Keratinocyte (primary cell): ENCODE data around the gene GATA2. TPM values are rescaled to one million over a fixed set of nuclear protein-coding genes. Genes with fewer than 3 reads are reported as not detected.

Experiments
- DNase-seq: peaks from one replicate; pipeline ENCODE4 v3.0.0-alpha.2; 2011; ENCODE audit warnings: low read depth, missing footprints, low spot score
- FAIRE-seq: peaks from 2 replicates; lab custom pipeline; 2011; peaks lifted over from hg19 to GRCh38; lab: Jason Lieb, UNC
- H2AFZ ChIP-seq: 2 replicates; pipeline ENCODE4 v1.6.0; 2012; ENCODE audit warnings: low read length, control low read depth, inconsistent platforms; ENCODE audit not compliant: control insufficient read depth
- H3K27ac ChIP-seq: 2 replicates; pipeline ENCODE4 v1.5.1; 2011; ENCODE audit warnings: low read length; ENCODE audit not compliant: control insufficient read depth, insufficient read depth
- H3K27me3 ChIP-seq: 3 replicates; pipeline ENCODE4 v1.6.0; 2011; ENCODE audit warnings: low read length; ENCODE audit not compliant: control insufficient read depth, insufficient read depth; ENCODE audit errors: extremely low read depth
- H3K36me3 ChIP-seq, 2 experiments: 2 replicates in 1 of 2; 3 replicates in 1 of 2; pipeline ENCODE4 v1.5.1; 2011; ENCODE audit warnings: low read length in 2 of 2, mild to moderate bottlenecking in 1 of 2; ENCODE audit not compliant: control insufficient read depth in 2 of 2, insufficient read depth in 2 of 2; ENCODE audit errors: extremely low read depth in 1 of 2
- H3K4me1 ChIP-seq: 3 replicates; pipeline ENCODE4 v1.5.1; 2011; ENCODE audit warnings: low read length; ENCODE audit not compliant: control insufficient read depth, insufficient read depth; ENCODE audit errors: extremely low read depth
- H3K4me2 ChIP-seq: 3 replicates; pipeline ENCODE4 v1.6.0; 2011; ENCODE audit warnings: low read depth, low read length; ENCODE audit not compliant: control insufficient read depth, insufficient read depth; ENCODE audit errors: extremely low read depth
- H3K4me3 ChIP-seq, 3 experiments: fragments of 200-600 bp in 1 of 3; sonication (generic) in 1 of 3; 2 replicates in 2 of 3; 3 replicates in 1 of 3; pipeline ENCODE4 v1.5.1; 2011 to 2016; ENCODE audit warnings: low read length in 3 of 3, mild to moderate bottlenecking in 3 of 3, control low read depth in 2 of 3, inconsistent platforms in 1 of 3, low read depth in 1 of 3, mixed read lengths in 1 of 3, mixed run types in 1 of 3, moderate library complexity in 1 of 3; ENCODE audit not compliant: control insufficient read depth in 2 of 3, insufficient read depth in 2 of 3; ENCODE audit errors: extremely low read depth in 1 of 3
- H3K79me2 ChIP-seq: 2 replicates; pipeline ENCODE4 v1.6.0; 2012; ENCODE audit warnings: low read length; ENCODE audit not compliant: control insufficient read depth, insufficient read depth
- H3K9ac ChIP-seq: 3 replicates; pipeline ENCODE4 v1.6.0; 2011; ENCODE audit warnings: low read length; ENCODE audit not compliant: control insufficient read depth, insufficient read depth; ENCODE audit errors: extremely low read depth
- H3K9me1 ChIP-seq: 3 replicates; pipeline ENCODE4 v1.6.0; 2011; ENCODE audit warnings: low read length; ENCODE audit not compliant: control insufficient read depth, insufficient read depth; ENCODE audit errors: extremely low read depth
- H3K9me3 ChIP-seq: 2 replicates; pipeline ENCODE4 v1.5.1; 2012; ENCODE audit warnings: low read depth, low read length; ENCODE audit not compliant: control insufficient read depth
- H4K20me1 ChIP-seq: 3 replicates; pipeline ENCODE4 v1.6.0; 2011; ENCODE audit warnings: low read length; ENCODE audit not compliant: control insufficient read depth, insufficient read depth; ENCODE audit errors: extremely low read depth
- CTCF ChIP-seq, 3 experiments: IDR thresholded peaks in 1 of 3; conservative IDR thresholded peaks in 1 of 3; optimal IDR thresholded peaks in 1 of 3; 2 replicates in 2 of 3; 3 replicates in 1 of 3; pipeline versions ENCODE3 to v1.5.1; 2011; ENCODE audit warnings: low read length in 3 of 3, mild to moderate bottlenecking in 3 of 3, moderate library complexity in 2 of 3, control low read depth in 1 of 3, inconsistent platforms in 1 of 3; ENCODE audit not compliant: insufficient read depth in 2 of 3; ENCODE audit errors: extremely low read depth in 1 of 3
- EZH2 ChIP-seq: IDR thresholded peaks from one replicate; pipeline ENCODE4 v1.6.1; 2012; ENCODE audit warnings: inconsistent platforms, mild to moderate bottlenecking, low read length, moderate library complexity
- dilution Hi-C: fragments of 300-500 bp; cut with MboI; formaldehyde crosslinking; loops from one replicate; pipeline ENCODE4 v1.7.0; 2020; ENCODE audit warnings: low sequenced_read_pairs; ENCODE audit not compliant: extremely low pct_ligation_motif_present
- polyA plus RNA-seq, 5 experiments: library from polyadenylated mRNA; depleted of rRNA in 3 of 5; stranded (reverse) in 3 of 5; stranded (forward) in 1 of 5; unstranded in 1 of 5; fragments of >200 nt; gene quantifications; 1 replicate in 1 of 5; 2 replicates in 3 of 5; 3 replicates in 1 of 5; pipeline versions ENCODE4 v1.2.1 to v1.2.3, GENCODE V29; 2011 to 2012; ENCODE audit warnings: missing spikeins in 2 of 5, low read depth in 1 of 5, low replicate concordance in 1 of 5

The GATA2 gene
- polyA plus RNA-seq, 1 donor (not counting 4 experiments of a cell fraction or from before 2014, with no cell fraction given) = not detected

DNA sequence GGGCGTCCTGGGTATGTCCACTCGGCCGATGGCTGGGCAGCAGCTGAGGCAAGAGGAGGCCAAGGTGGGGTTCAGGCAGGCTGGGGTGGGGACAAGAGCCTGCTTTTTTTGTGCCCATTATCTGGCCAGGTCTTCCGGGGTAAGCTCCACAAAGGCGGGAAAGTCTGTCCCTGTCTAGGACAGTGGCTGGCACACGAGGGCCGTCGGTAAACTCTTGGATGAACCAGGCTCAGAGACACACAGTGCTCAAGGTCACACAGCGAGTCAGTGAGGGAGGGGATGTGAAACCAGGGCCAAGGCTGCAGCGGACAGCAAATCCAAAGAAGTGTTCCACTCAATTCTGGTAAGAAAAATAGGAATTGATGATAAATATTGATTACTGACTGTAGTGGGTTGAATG is 29.2 kb downstream of the GATA2 start:
- dilution Hi-C loops = no loop called here
- Histone ChIP-seq H3K27ac (no peak overlapping the region), H3K4me1 (no peaks in the 10 kb centered on the region), H3K27me3 (peaks cover 20% of the 10 kb centered on the region), H3K9me1 (no peaks in the 10 kb centered on the region), H3K9ac (no peak overlapping the region), H3K4me3 (no peak overlapping the region), H3K4me2 (no peak overlapping the region), H2AFZ (no peak overlapping the region), H3K36me3 (no peaks in the 10 kb centered on the region), H4K20me1 (no peaks in the 10 kb centered on the region), H3K79me2 (no peaks in the 10 kb centered on the region), H3K9me3 (no peaks in the 10 kb centered on the region)
- FAIRE-seq (no peak), DNase-seq (no peak)
- TF ChIP-seq CTCF (optimal IDR thresholded peaks at IDR 0.05 in 1 of 3, IDR thresholded peaks at IDR 0.05 in 1 of 3, conservative IDR thresholded peaks at IDR 0.05 in 1 of 3; ENCODE audit: extremely low read depth in 1 of 3, insufficient read depth in 2 of 3, low read length in 3 of 3) = no peak
- no peak for TF ChIP-seq EZH2

- Histone ChIP-seq H3K9me3 (no peaks in the 10 kb centered on the region), H2AFZ (no peak overlapping the region), H3K79me2 (no peaks in the 10 kb centered on the region), H3K36me3 (no peaks in the 10 kb centered on the region), H4K20me1 (no peaks in the 10 kb centered on the region), H3K4me3 (no peak overlapping the region), H3K27me3 (peaks cover 24% of the 10 kb centered on the region), H3K27ac (no peak overlapping the region), H3K4me1 (no peaks in the 10 kb centered on the region), H3K4me2 (no peak overlapping the region), H3K9ac (no peak overlapping the region), H3K9me1 (no peaks in the 10 kb centered on the region)
- TF ChIP-seq CTCF (optimal IDR thresholded peaks at IDR 0.05 in 1 of 3, IDR thresholded peaks at IDR 0.05 in 1 of 3, conservative IDR thresholded peaks at IDR 0.05 in 1 of 3; ENCODE audit: extremely low read depth in 1 of 3, insufficient read depth in 2 of 3, low read length in 3 of 3) (no peak), EZH2 (no peak)
- no peak for DNase-seq
- FAIRE-seq = no peak
- dilution Hi-C loops = no loop called here
Observed at GRCh38 chr3:128463354-128463753, 29.6 kb downstream of the GATA2 start.
